Naive thymus-derived CD4-positive, alpha-beta T cell (primary cell): ENCODE results near the gene PRKACB. TPM values are rescaled to one million over a fixed set of nuclear protein-coding genes. Genes with fewer than 3 reads are reported as not detected.

ENCODE experiments used
- ATAC-seq: fragments of 150-1000 bp; cut with Tn5 transposase; 2 replicates; pipeline ENCODE4 v1.10.0; 2021; ENCODE audit warnings: mild to moderate bottlenecking, moderate library complexity
- CTCF ChIA-PET: fragments of 350-600 bp; sonication (Branson Sonifier 250); formaldehyde crosslinking; loops from one replicate; lab custom pipeline; 2021; ENCODE audit warnings: antibody characterized with exemption; lab: Charles Lee
- POLR2A ChIA-PET: fragments of 350-600 bp; sonication (Branson Sonifier 250); formaldehyde crosslinking; loops from one replicate; lab custom pipeline; 2021; ENCODE audit warnings: antibody characterized with exemption, inconsistent platforms; lab: Charles Lee
- DNase-seq, 9 donors: peaks; one replicate each; pipeline versions ENCODE4 v3.0.0 to v3.0.0-alpha.2; 2020 to 2022; ENCODE audit warnings: mixed read lengths in 1 of 9
- H3K27ac ChIP-seq: one replicate; pipeline ENCODE4 v1.7.0; 2013; ENCODE audit warnings: mild to moderate bottlenecking, low read depth, low read length, moderate library complexity
- H3K27me3 ChIP-seq, 2 donors: one replicate each; pipeline ENCODE4 v1.7.0; 2013; ENCODE audit warnings: low read length in 2 of 2, mild to moderate bottlenecking in 2 of 2, moderate library complexity in 2 of 2; ENCODE audit not compliant: control insufficient read depth in 2 of 2, insufficient read depth in 2 of 2
- H3K36me3 ChIP-seq, 3 experiments: 1 replicate in 2 of 3; 2 replicates in 1 of 3; pipeline ENCODE4 v1.7.0; 2013; ENCODE audit warnings: low read length in 3 of 3, mild to moderate bottlenecking in 3 of 3, moderate library complexity in 1 of 3; ENCODE audit not compliant: insufficient read depth in 3 of 3, control insufficient read depth in 2 of 3
- H3K4me1 ChIP-seq, 2 donors: one replicate each; pipeline ENCODE4 v1.7.0; 2013; ENCODE audit warnings: low read length in 2 of 2, mild to moderate bottlenecking in 2 of 2, moderate library complexity in 1 of 2; ENCODE audit not compliant: control insufficient read depth in 2 of 2, insufficient read depth in 2 of 2
- H3K4me3 ChIP-seq: 2 replicates; pipeline ENCODE4 v1.7.0; 2013; ENCODE audit warnings: mild to moderate bottlenecking, low read length
- H3K9me3 ChIP-seq, 3 experiments: 1 replicate in 2 of 3; 2 replicates in 1 of 3; pipeline ENCODE4 v1.7.0; 2013; ENCODE audit warnings: low read length in 3 of 3; ENCODE audit not compliant: control insufficient read depth in 2 of 3
- H3K27ac Mint-ChIP-seq, 9 donors: one replicate each; pipeline ENCODE4 v1.8.0; 2020 to 2022; ENCODE audit warnings: mixed read lengths in 9 of 9, mild to moderate bottlenecking in 8 of 9, moderate library complexity in 5 of 9, inconsistent platforms in 2 of 9
- H3K27me3 Mint-ChIP-seq, 5 donors: one replicate each; pipeline ENCODE4 v1.8.0; 2021 to 2022; ENCODE audit warnings: mixed read lengths in 5 of 5, mild to moderate bottlenecking in 1 of 5
- H3K36me3 Mint-ChIP-seq, 5 donors: one replicate each; pipeline ENCODE4 v1.8.0; 2020 to 2022; ENCODE audit warnings: mixed read lengths in 5 of 5, mild to moderate bottlenecking in 3 of 5, inconsistent platforms in 1 of 5
- H3K4me1 Mint-ChIP-seq, 7 donors: one replicate each; pipeline ENCODE4 v1.8.0; 2020 to 2022; ENCODE audit warnings: mixed read lengths in 7 of 7, mild to moderate bottlenecking in 3 of 7, inconsistent platforms in 1 of 7
- H3K4me3 Mint-ChIP-seq, 10 donors: one replicate each; pipeline ENCODE4 v1.8.0; 2020 to 2022; ENCODE audit warnings: mild to moderate bottlenecking in 10 of 10, mixed read lengths in 10 of 10, moderate library complexity in 6 of 10, inconsistent platforms in 2 of 10
- H3K9me3 Mint-ChIP-seq, 11 donors: one replicate each; pipeline ENCODE4 v1.8.0; 2020 to 2022; ENCODE audit warnings: mixed read lengths in 11 of 11, mild to moderate bottlenecking in 4 of 11, inconsistent platforms in 1 of 11, moderate library complexity in 1 of 11
- intact Hi-C, 2 donors: fragments of 100-400 bp; cut with micrococcal nuclease; formaldehyde crosslinking; loops; one replicate each; pipeline ENCODE4 v1.15.1; 2023
- polyA plus RNA-seq, 2 donors: library from polyadenylated mRNA; unstranded; fragments of 300-500 nt; fragmentation: Illumina TruSeq; gene quantifications; one replicate each; pipeline ENCODE4 v1.2.3, GENCODE V29; 2021
- total RNA-seq, 6 experiments: library from RNA in 5 of 6; stranded (reverse) in 5 of 6; gene quantifications; 1 replicate in 5 of 6; 2 replicates in 1 of 6; pipeline ENCODE4 v1.2.3 and lab custom pipeline; 2021 to 2026

PRKACB gene
- total and polyA plus RNA-seq, 7 experiments from 2014 or later: 71.1 to 176 (median 95.0) TPM

- DNase-seq (no peak), ATAC-seq (no peak)
- Histone ChIP-seq H3K27me3 (no peaks in the 10 kb centered on the region), H3K27ac (no peak overlapping the region), H3K36me3 (no peaks in the 10 kb centered on the region), H3K9me3 (no peaks in the 10 kb centered on the region), H3K4me1 (no peaks in the 10 kb centered on the region), H3K4me3 (no peak overlapping the region)
- no peaks in the 10 kb centered on the region for H3K4me1 Mint-ChIP-seq
- H3K27me3 Mint-ChIP-seq: peaks cover 0 to 3% (median 0%) of the 10 kb centered on the region in 5 donors
- peaks cover 0 to 21% (median 6%) of the 10 kb centered on the region in 5 donors for H3K36me3 Mint-ChIP-seq
- peaks cover 2 to 31% (median 14%) of the 10 kb centered on the region in 11 donors for H3K9me3 Mint-ChIP-seq
- ChIA-PET POLR2A (interaction anchor here (0.9 to 1.7 kb wide), 2 partner anchors 16 to 88 kb away, joined by 3 to 5 read pairs; no protein-coding TSS in a partner anchor), CTCF (no interaction called here)
- intact Hi-C loops: no loop called here
- H3K4me3 Mint-ChIP-seq: no peak overlapping the region
- H3K27ac Mint-ChIP-seq: no peak overlapping the region
These were observed 109.0 kb downstream of the PRKACB start for GRCh38 chr1:84253036-84253435.

- POLR2A ChIA-PET: no interaction called here
These were observed 109.8 kb downstream of the PRKACB start for GRCh38 chr1:84253891-84254290.

GRCh38 chr1:84254703-84255238, 110.7 kb downstream of the PRKACB start:
- Histone ChIP-seq H3K36me3 (no peaks in the 10 kb centered on the region), H3K27ac (no peak overlapping the region), H3K27me3 (no peaks in the 10 kb centered on the region), H3K9me3 (no peaks in the 10 kb centered on the region), H3K4me1 (no peaks in the 10 kb centered on the region), H3K4me3 (no peak overlapping the region)
- Mint-ChIP-seq H3K27me3 (peaks cover 0 to under 1% (median 0%) of the 10 kb centered on the region in 5 donors), H3K27ac (no peak overlapping the region), H3K36me3 (peaks cover 0 to 21% (median 5%) of the 10 kb centered on the region in 5 donors), H3K9me3 (peaks cover 2 to 21% (median 14%) of the 10 kb centered on the region in 11 donors), H3K4me3 (no peak overlapping the region), H3K4me1 (no peaks in the 10 kb centered on the region)
- ATAC-seq (no peak), DNase-seq (no peak)
- ChIA-PET POLR2A (no interaction called here), CTCF (no interaction called here)
- intact Hi-C loops: no loop called here

More at GRCh38 chr1:84253891-84254290, 109.8 kb downstream of the PRKACB start:
- Histone ChIP-seq H3K4me1 (no peaks in the 10 kb centered on the region), H3K4me3 (no peak overlapping the region), H3K27me3 (no peaks in the 10 kb centered on the region), H3K9me3 (no peaks in the 10 kb centered on the region), H3K27ac (no peak overlapping the region), H3K36me3 (no peaks in the 10 kb centered on the region)
- CTCF ChIA-PET: no interaction called here
- Mint-ChIP-seq H3K27ac (no peak overlapping the region), H3K36me3 (peaks cover 0 to 21% (median 6%) of the 10 kb centered on the region in 5 donors), H3K9me3 (peaks cover 2 to 27% (median 14%) of the 10 kb centered on the region in 11 donors), H3K4me3 (no peak overlapping the region), H3K27me3 (peaks cover 0 to 3% (median 0%) of the 10 kb centered on the region in 5 donors), H3K4me1 (no peaks in the 10 kb centered on the region)
- intact Hi-C loops: no loop called here
- ATAC-seq (no peak), DNase-seq (no peak)

- DNase-seq (no peak), ATAC-seq (no peak)
- ChIA-PET CTCF (no interaction called here), POLR2A (interaction anchor here (0.7 kb wide), 1 partner anchor 42 kb away, joined by 3 read pairs; no protein-coding TSS in a partner anchor)
- no peak overlapping the region for H3K4me3 ChIP-seq
- H3K9me3 ChIP-seq: no peaks in the 10 kb centered on the region
- no peak overlapping the region for H3K4me3 Mint-ChIP-seq
- H3K4me1 ChIP-seq: no peaks in the 10 kb centered on the region
- peaks cover 2 to 14% (median 9%) of the 10 kb centered on the region in 11 donors for H3K9me3 Mint-ChIP-seq
- intact Hi-C loops: no loop called here
- H3K27me3 ChIP-seq: no peaks in the 10 kb centered on the region
- no peaks in the 10 kb centered on the region for H3K4me1 Mint-ChIP-seq
- H3K36me3 Mint-ChIP-seq: peaks cover 0 to 16% (median 4%) of the 10 kb centered on the region in 5 donors
- H3K36me3 ChIP-seq: no peaks in the 10 kb centered on the region
- H3K27ac ChIP-seq: no peak overlapping the region
- no peaks in the 10 kb centered on the region for H3K27me3 Mint-ChIP-seq
- no peak overlapping the region for H3K27ac Mint-ChIP-seq
These were observed 111.5 kb downstream of the PRKACB start for GRCh38 chr1:84255582-84255981.

GRCh38 chr1:84257617-84258016, 113.5 kb downstream of the PRKACB start:
- Mint-ChIP-seq H3K9me3 (peaks cover 0 to 10% (median 0%) of the 10 kb centered on the region in 11 donors), H3K4me3 (no peak overlapping the region), H3K27ac (no peak overlapping the region), H3K36me3 (peaks cover 0 to 7% (median 0%) of the 10 kb centered on the region in 5 donors), H3K27me3 (no peaks in the 10 kb centered on the region), H3K4me1 (no peaks in the 10 kb centered on the region)
- Histone ChIP-seq H3K4me1 (no peaks in the 10 kb centered on the region), H3K27me3 (no peaks in the 10 kb centered on the region), H3K9me3 (no peaks in the 10 kb centered on the region), H3K36me3 (no peaks in the 10 kb centered on the region), H3K27ac (no peak overlapping the region), H3K4me3 (no peak overlapping the region)
- no peak for ATAC-seq
- no peak for DNase-seq
- POLR2A ChIA-PET: no interaction called here
- CTCF ChIA-PET: no interaction called here
- intact Hi-C loops: no loop called here

GRCh38 chr1:84259376-84259775, 115.3 kb downstream of the PRKACB start:
- CTCF ChIA-PET: no interaction called here
- no peak for ATAC-seq

GRCh38 chr1:84259989-84260388, 115.9 kb downstream of the PRKACB start:
- Histone ChIP-seq H3K27ac (no peak overlapping the region), H3K4me3 (no peak overlapping the region), H3K36me3 (no peaks in the 10 kb centered on the region), H3K9me3 (no peaks in the 10 kb centered on the region), H3K27me3 (no peaks in the 10 kb centered on the region), H3K4me1 (no peaks in the 10 kb centered on the region)
- Mint-ChIP-seq H3K36me3 (peaks cover 0 to 4% (median 0%) of the 10 kb centered on the region in 5 donors), H3K27me3 (no peaks in the 10 kb centered on the region), H3K4me1 (no peaks in the 10 kb centered on the region), H3K9me3 (peaks cover 0 to 10% (median 0%) of the 10 kb centered on the region in 11 donors), H3K27ac (no peak overlapping the region), H3K4me3 (no peak overlapping the region)
- ATAC-seq: no peak
- intact Hi-C loops: no loop called here
- DNase-seq: no peak
- ChIA-PET CTCF (no interaction called here), POLR2A (no interaction called here)

More at GRCh38 chr1:84259376-84259775, 115.3 kb downstream of the PRKACB start:
- Histone ChIP-seq H3K9me3 (no peaks in the 10 kb centered on the region), H3K4me1 (no peaks in the 10 kb centered on the region), H3K36me3 (no peaks in the 10 kb centered on the region), H3K27me3 (no peaks in the 10 kb centered on the region), H3K4me3 (no peak overlapping the region), H3K27ac (no peak overlapping the region)
- Mint-ChIP-seq H3K27ac (no peak overlapping the region), H3K9me3 (peaks cover 0 to 10% (median 0%) of the 10 kb centered on the region in 11 donors), H3K4me1 (no peaks in the 10 kb centered on the region), H3K27me3 (no peaks in the 10 kb centered on the region), H3K36me3 (peaks cover 0 to 4% (median 0%) of the 10 kb centered on the region in 5 donors), H3K4me3 (no peak overlapping the region)
- POLR2A ChIA-PET: no interaction called here
- intact Hi-C loops: no loop called here
- no peak for DNase-seq
